ENCODE measurements around the gene CPSF7.

Gene CPSF7

GRCh38 chr11:61358566-61358965 lies 71.2 kb downstream of the CPSF7 start:
- Histone ChIP-seq H3K18ac (ENCODE audit: low read length) (no peak overlapping the region), H3K79me1 (ENCODE audit: low read depth, low read length) (peaks cover 4% of the 10 kb centered on the region), H3K36me3 (replicated peaks in 1 of 2; ENCODE audit: control insufficient read depth in 2 of 2, insufficient read depth in 2 of 2, low read length in 2 of 2) (peaks cover 0 to 8% of the 10 kb centered on the region in 2 donors), H3K4me1 (ENCODE audit: control insufficient read depth in 2 of 2, insufficient read depth in 1 of 2, low read depth in 1 of 2, low read length in 2 of 2) (peaks cover 2 to 4% of the 10 kb centered on the region in 2 donors), H3K27me3 (ENCODE audit: control insufficient read depth in 3 of 3, insufficient read depth in 3 of 3, low read depth in 1 of 3, low read length in 3 of 3) (no peaks in the 10 kb centered on the region), H3K14ac (ENCODE audit: low read length) (no peak overlapping the region), H3K4me3 (ENCODE audit: low read length in 2 of 2) (no peak overlapping the region), H4K91ac (ENCODE audit: low read depth, low read length, poor library complexity) (no peak overlapping the region), H2BK15ac (ENCODE audit: low read length) (no peak overlapping the region), H2AK5ac (ENCODE audit: low read depth, low read length) (no peak overlapping the region), H2BK5ac (ENCODE audit: low read length) (no peak overlapping the region), H4K8ac (ENCODE audit: low read depth, low read length) (no peak overlapping the region), H2BK12ac (ENCODE audit: low read length) (no peak overlapping the region), H2AFZ (ENCODE audit: low read length) (no peak overlapping the region), H3K9me3 (replicated peaks in 1 of 2; ENCODE audit: control insufficient read depth in 2 of 2, insufficient read depth in 1 of 2, low read depth in 1 of 2, low read length in 2 of 2) (no peaks in the 10 kb centered on the region), H3K27ac (replicated peaks; ENCODE audit: low read length) (no peak overlapping the region), H3K4ac (ENCODE audit: low read length) (no peak overlapping the region), H3K23ac (ENCODE audit: low read depth, low read length, poor library complexity) (no peak overlapping the region), H3K9ac (ENCODE audit: low read depth, low read length, poor library complexity) (no peak overlapping the region), H2BK120ac (ENCODE audit: low read depth, low read length) (no peak overlapping the region), H3K4me2 (ENCODE audit: insufficient read depth, low read length, poor library complexity, severe bottlenecking) (no peak overlapping the region)
- whole genome bisulfite sequencing, 2 donors (ENCODE audit: extremely low coverage in 2 of 2, insufficient read length in 2 of 2, insufficient replicate concordance in 1 of 2): no CpG with 5 or more reads among the region's 11 CpGs
- DNase-seq (ENCODE audit: low spot score): no peak

- Histone ChIP-seq H3K18ac (ENCODE audit: low read length) (no peak overlapping the region), H3K9ac (ENCODE audit: low read depth, low read length, poor library complexity) (no peak overlapping the region), H2BK12ac (ENCODE audit: low read length) (no peak overlapping the region), H2BK120ac (ENCODE audit: low read depth, low read length) (no peak overlapping the region), H3K9me3 (replicated peaks in 1 of 2; ENCODE audit: control insufficient read depth in 2 of 2, insufficient read depth in 1 of 2, low read depth in 1 of 2, low read length in 2 of 2) (peaks cover 0 to 3% of the 10 kb centered on the region in 2 donors), H3K4me1 (ENCODE audit: control insufficient read depth in 2 of 2, insufficient read depth in 1 of 2, low read depth in 1 of 2, low read length in 2 of 2) (peaks cover 2 to 4% of the 10 kb centered on the region in 2 donors), H3K4ac (ENCODE audit: low read length) (no peak overlapping the region), H3K27ac (replicated peaks; ENCODE audit: low read length) (no peak overlapping the region), H3K36me3 (replicated peaks in 1 of 2; ENCODE audit: control insufficient read depth in 2 of 2, insufficient read depth in 2 of 2, low read length in 2 of 2) (peaks cover 1 to 10% of the 10 kb centered on the region in 2 donors), H2AFZ (ENCODE audit: low read length) (no peak overlapping the region), H3K23ac (ENCODE audit: low read depth, low read length, poor library complexity) (no peak overlapping the region), H2BK5ac (ENCODE audit: low read length) (no peak overlapping the region), H2BK15ac (ENCODE audit: low read length) (no peak overlapping the region), H3K79me1 (ENCODE audit: low read depth, low read length) (peaks cover 4% of the 10 kb centered on the region), H3K4me3 (ENCODE audit: low read length in 2 of 2) (no peak overlapping the region), H4K91ac (ENCODE audit: low read depth, low read length, poor library complexity) (no peak overlapping the region), H2AK5ac (ENCODE audit: low read depth, low read length) (no peak overlapping the region), H4K8ac (ENCODE audit: low read depth, low read length) (no peak overlapping the region), H3K14ac (ENCODE audit: low read length) (no peak overlapping the region), H3K4me2 (ENCODE audit: insufficient read depth, low read length, poor library complexity, severe bottlenecking) (no peak overlapping the region), H3K27me3 (ENCODE audit: control insufficient read depth in 3 of 3, insufficient read depth in 3 of 3, low read depth in 1 of 3, low read length in 3 of 3) (no peaks in the 10 kb centered on the region)
- DNase-seq (ENCODE audit: low spot score): no peak
- no CpG with 5 or more reads among the region's 6 CpGs for WGBS, 2 donors (ENCODE audit: extremely low coverage in 2 of 2, insufficient read length in 2 of 2, insufficient replicate concordance in 1 of 2)
These were observed 71.9 kb downstream of the CPSF7 start for GRCh38 chr11:61357894-61358239.

- no peak overlapping the region for H2BK15ac ChIP-seq (ENCODE audit: low read length)
- H3K9ac ChIP-seq (ENCODE audit: low read depth, low read length, poor library complexity): no peak overlapping the region
- no peaks in the 10 kb centered on the region for H3K27me3 ChIP-seq (ENCODE audit: control insufficient read depth in 3 of 3, insufficient read depth in 3 of 3, low read depth in 1 of 3, low read length in 3 of 3)
- no peak overlapping the region for H2BK5ac ChIP-seq (ENCODE audit: low read length)
- H4K91ac ChIP-seq (ENCODE audit: low read depth, low read length, poor library complexity): no peak overlapping the region
- no peak overlapping the region for H3K18ac ChIP-seq (ENCODE audit: low read length)
- no CpG with 5 or more reads among the region's 9 CpGs for WGBS, 2 donors (ENCODE audit: extremely low coverage in 2 of 2, insufficient read length in 2 of 2, insufficient replicate concordance in 1 of 2)
- H3K4me2 ChIP-seq (ENCODE audit: insufficient read depth, low read length, poor library complexity, severe bottlenecking): no peak overlapping the region
- H2AK5ac ChIP-seq (ENCODE audit: low read depth, low read length): no peak overlapping the region
- H3K14ac ChIP-seq (ENCODE audit: low read length): no peak overlapping the region
- no peak overlapping the region for H3K27ac ChIP-seq (replicated peaks; ENCODE audit: low read length)
- H3K9me3 ChIP-seq (replicated peaks in 1 of 2; ENCODE audit: control insufficient read depth in 2 of 2, insufficient read depth in 1 of 2, low read depth in 1 of 2, low read length in 2 of 2): peaks cover 0 to 3% of the 10 kb centered on the region in 2 donors
- H3K23ac ChIP-seq (ENCODE audit: low read depth, low read length, poor library complexity): no peak overlapping the region
- H3K36me3 ChIP-seq (replicated peaks in 1 of 2; ENCODE audit: control insufficient read depth in 2 of 2, insufficient read depth in 2 of 2, low read length in 2 of 2): peaks cover 1 to 15% of the 10 kb centered on the region in 2 donors
- no peak for DNase-seq (ENCODE audit: low spot score)
- no peak overlapping the region for H2BK12ac ChIP-seq (ENCODE audit: low read length)
- peaks cover 2 to 4% of the 10 kb centered on the region in 2 donors for H3K4me1 ChIP-seq (ENCODE audit: control insufficient read depth in 2 of 2, insufficient read depth in 1 of 2, low read depth in 1 of 2, low read length in 2 of 2)
- H3K4me3 ChIP-seq (ENCODE audit: low read length in 2 of 2): no peak overlapping the region
- H2AFZ ChIP-seq (ENCODE audit: low read length): no peak overlapping the region
- no peak overlapping the region for H3K4ac ChIP-seq (ENCODE audit: low read length)
- no peak overlapping the region for H4K8ac ChIP-seq (ENCODE audit: low read depth, low read length)
- H3K79me1 ChIP-seq (ENCODE audit: low read depth, low read length): peaks cover 4% of the 10 kb centered on the region
- no peak overlapping the region for H2BK120ac ChIP-seq (ENCODE audit: low read depth, low read length)
These were observed 72.4 kb downstream of the CPSF7 start for GRCh38 chr11:61357233-61357893.

GRCh38 chr11:61356706-61357105 lies 73.1 kb downstream of the CPSF7 start:
- Histone ChIP-seq H2BK15ac (ENCODE audit: low read length) (no peak overlapping the region), H3K23ac (ENCODE audit: low read depth, low read length, poor library complexity) (no peak overlapping the region), H3K9me3 (replicated peaks in 1 of 2; ENCODE audit: control insufficient read depth in 2 of 2, insufficient read depth in 1 of 2, low read depth in 1 of 2, low read length in 2 of 2) (peaks cover 0 to 3% of the 10 kb centered on the region in 2 donors), H3K4me2 (ENCODE audit: insufficient read depth, low read length, poor library complexity, severe bottlenecking) (no peak overlapping the region), H2AK5ac (ENCODE audit: low read depth, low read length) (no peak overlapping the region), H3K9ac (ENCODE audit: low read depth, low read length, poor library complexity) (no peak overlapping the region), H2BK12ac (ENCODE audit: low read length) (no peak overlapping the region), H4K91ac (ENCODE audit: low read depth, low read length, poor library complexity) (no peak overlapping the region), H2AFZ (ENCODE audit: low read length) (no peak overlapping the region), H3K4me3 (ENCODE audit: low read length in 2 of 2) (no peak overlapping the region), H3K4me1 (ENCODE audit: control insufficient read depth in 2 of 2, insufficient read depth in 1 of 2, low read depth in 1 of 2, low read length in 2 of 2) (peaks cover 2 to 4% of the 10 kb centered on the region in 2 donors), H3K36me3 (replicated peaks in 1 of 2; ENCODE audit: control insufficient read depth in 2 of 2, insufficient read depth in 2 of 2, low read length in 2 of 2) (peaks cover 1 to 19% of the 10 kb centered on the region in 2 donors), H3K4ac (ENCODE audit: low read length) (no peak overlapping the region), H3K18ac (ENCODE audit: low read length) (no peak overlapping the region), H3K79me1 (ENCODE audit: low read depth, low read length) (peaks cover 4% of the 10 kb centered on the region), H2BK5ac (ENCODE audit: low read length) (no peak overlapping the region), H3K27me3 (ENCODE audit: control insufficient read depth in 3 of 3, insufficient read depth in 3 of 3, low read depth in 1 of 3, low read length in 3 of 3) (no peaks in the 10 kb centered on the region), H3K27ac (replicated peaks; ENCODE audit: low read length) (no peak overlapping the region), H4K8ac (ENCODE audit: low read depth, low read length) (no peak overlapping the region), H3K14ac (ENCODE audit: low read length) (no peak overlapping the region), H2BK120ac (ENCODE audit: low read depth, low read length) (no peak overlapping the region)
- WGBS, 2 donors (ENCODE audit: extremely low coverage in 2 of 2, insufficient read length in 2 of 2, insufficient replicate concordance in 1 of 2): no CpG with 5 or more reads among the region's 4 CpGs
- no peak for DNase-seq (ENCODE audit: low spot score)

Measured in neuronal stem cell (in vitro differentiated cells).